HG03280 (cell line): ENCODE data around the gene AOPEP.
"Not testable (repeated sequence)": the region's sequence is repeated elsewhere in the genome, so short reads cannot be mapped to it uniquely, and the experiment has no call there.

Experiments used
- ATAC-seq: cut with Tn5 transposase; IDR thresholded peaks from one replicate; pipeline ENCODE4 v1.9.1; 2021; ENCODE audit warnings: mild to moderate bottlenecking, moderate library complexity; ENCODE audit not compliant: unreplicated experiment

The AOPEP gene

DNA sequence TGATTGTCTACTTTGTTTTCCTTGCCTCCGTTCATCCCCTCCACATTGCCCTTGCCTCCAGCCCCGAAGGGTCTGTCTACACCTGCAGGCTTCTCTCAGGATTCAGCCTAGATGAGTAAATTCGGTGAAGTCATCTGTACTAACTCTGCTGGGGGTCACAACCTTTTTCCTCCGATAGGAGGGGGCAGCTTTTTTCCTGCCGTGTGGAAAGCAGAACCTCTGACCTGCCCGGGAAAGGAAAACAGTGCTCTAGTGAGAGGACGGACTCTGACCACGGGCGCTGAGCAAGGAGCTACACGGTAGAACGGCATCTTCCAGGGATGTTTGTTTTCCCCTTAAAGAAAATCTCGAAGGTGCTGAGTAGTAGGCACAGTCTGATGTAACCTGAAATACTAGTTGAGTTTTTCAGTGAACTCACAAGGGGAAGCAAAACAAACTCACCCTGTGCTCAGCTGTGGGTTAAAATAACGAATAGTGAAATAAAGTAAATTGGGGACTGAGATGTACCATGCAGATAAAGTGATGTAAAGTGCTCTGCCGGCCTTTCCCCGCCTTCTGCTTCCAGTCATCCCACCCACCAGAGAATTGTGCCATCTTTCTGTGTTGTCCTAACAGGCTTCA is 281.8 kb downstream of the AOPEP start:
- no peak for ATAC-seq

- ATAC-seq = no peak
Measured at GRCh38 chr9:95009459-95009858, 283.0 kb downstream of the AOPEP start.

- no peak for ATAC-seq
Measured at GRCh38 chr9:95010431-95010838, 283.9 kb downstream of the AOPEP start.

GRCh38 chr9:95012035-95012708 is 285.7 kb downstream of the AOPEP start:
- ATAC-seq = no peak

GRCh38 chr9:95012902-95013301 is 286.4 kb downstream of the AOPEP start:
- no peak for ATAC-seq

DNA sequence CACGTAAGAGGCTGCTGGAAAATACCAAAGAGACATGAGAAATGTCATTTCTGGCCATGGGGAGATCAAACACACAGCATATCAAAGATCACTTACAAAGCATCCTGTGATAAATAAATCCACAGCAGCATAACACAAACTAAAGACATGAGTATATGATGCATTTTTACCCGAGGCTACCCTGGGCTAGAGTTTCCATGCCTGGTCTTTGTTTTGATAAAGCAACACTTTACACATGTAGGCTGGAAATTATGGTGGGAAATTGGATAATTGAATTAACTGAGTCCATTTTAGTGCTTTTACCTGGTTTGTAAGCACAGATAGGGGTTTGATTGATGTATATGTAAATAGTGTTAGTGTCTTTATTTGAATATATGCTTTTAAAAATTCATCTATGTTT is 288.4 kb downstream of the AOPEP start:
- ATAC-seq = no peak

DNA sequence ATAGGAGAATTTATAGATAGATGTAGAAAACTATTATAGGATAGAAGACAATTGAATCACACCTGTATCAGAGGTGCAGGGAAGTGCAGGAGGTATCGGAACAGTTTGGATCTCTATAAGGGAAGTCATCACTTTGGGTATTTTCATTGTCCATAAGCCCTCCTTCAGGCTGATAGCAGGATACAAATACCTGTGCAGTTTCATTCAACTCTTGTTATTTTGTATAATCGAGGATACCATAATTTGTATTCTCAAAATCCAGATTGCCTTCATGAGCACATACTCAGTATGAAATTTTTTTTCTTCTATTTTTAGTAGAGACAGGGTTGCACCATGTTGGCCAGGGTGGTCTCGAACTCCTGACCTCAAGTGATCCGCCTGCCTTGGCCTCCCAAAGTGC is 289.1 kb downstream of the AOPEP start:
- no peak for ATAC-seq

DNA sequence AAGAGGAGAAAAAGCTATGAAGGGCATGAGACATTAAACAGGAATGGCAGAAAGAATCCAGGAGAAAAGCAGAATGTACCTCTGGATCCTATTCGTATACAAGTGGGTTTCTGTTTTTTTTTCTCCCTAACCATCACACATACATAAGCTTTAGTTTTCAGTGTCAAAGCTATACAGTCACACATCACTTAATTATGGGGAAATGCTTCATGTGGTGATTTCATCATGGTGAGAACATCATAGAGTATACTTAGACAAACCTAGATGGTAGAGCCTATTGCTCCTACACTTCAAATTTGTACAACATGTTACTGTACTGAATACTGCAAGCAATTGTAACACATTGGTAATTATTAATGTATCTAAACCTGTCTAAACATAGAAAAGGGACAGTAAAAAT is 290.6 kb downstream of the AOPEP start:
- no peak for ATAC-seq

DNA sequence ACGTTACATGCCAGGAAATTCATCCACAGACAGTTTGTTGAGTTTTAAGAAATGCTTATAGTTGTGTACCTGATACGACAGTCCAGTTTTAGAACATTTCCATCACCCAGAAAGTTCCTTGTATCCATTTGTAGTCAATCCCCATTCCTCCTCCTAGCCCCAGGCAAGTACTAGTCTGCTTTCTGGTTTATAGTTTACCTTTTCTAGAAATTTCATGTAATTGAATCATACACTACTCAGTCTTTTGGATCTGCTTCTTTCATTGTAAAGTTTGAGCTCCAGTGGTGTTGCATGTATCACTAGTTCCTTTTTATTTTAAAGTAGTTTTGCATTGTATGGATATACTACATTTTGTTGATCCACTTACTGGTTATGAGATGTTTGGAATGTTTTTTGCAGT is 291.2 kb downstream of the AOPEP start:
- no peak for ATAC-seq

- no peak for ATAC-seq
Measured at GRCh38 chr9:95018099-95018936, 291.8 kb downstream of the AOPEP start.

DNA sequence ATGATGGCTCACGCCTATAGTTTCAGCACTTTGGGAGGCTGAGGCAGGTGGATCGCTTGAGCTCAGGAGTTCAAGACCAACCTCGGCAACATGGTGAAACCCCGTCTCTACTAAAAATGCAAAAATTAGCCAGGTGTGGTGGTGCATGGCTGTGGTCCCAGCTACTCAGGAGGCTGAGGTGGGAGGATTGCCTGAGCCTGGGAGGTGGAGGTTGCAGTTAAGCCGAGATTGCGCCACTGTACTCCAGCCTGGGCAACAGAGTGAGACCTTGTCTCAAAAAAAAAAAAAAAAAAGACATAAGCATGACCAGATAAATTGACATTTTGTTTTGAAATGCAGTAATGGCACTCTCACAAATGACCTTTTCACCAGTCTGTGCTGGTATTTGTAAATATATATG is 294.1 kb downstream of the AOPEP start:
- not testable (repeated sequence) for ATAC-seq

- no peak for ATAC-seq
Measured at GRCh38 chr9:95021166-95021886, 294.8 kb downstream of the AOPEP start.

- ATAC-seq = no peak
Measured at GRCh38 chr9:95022657-95023056, 296.2 kb downstream of the AOPEP start.

GRCh38 chr9:95023217-95024003 is 296.9 kb downstream of the AOPEP start:
- no peak for ATAC-seq

DNA sequence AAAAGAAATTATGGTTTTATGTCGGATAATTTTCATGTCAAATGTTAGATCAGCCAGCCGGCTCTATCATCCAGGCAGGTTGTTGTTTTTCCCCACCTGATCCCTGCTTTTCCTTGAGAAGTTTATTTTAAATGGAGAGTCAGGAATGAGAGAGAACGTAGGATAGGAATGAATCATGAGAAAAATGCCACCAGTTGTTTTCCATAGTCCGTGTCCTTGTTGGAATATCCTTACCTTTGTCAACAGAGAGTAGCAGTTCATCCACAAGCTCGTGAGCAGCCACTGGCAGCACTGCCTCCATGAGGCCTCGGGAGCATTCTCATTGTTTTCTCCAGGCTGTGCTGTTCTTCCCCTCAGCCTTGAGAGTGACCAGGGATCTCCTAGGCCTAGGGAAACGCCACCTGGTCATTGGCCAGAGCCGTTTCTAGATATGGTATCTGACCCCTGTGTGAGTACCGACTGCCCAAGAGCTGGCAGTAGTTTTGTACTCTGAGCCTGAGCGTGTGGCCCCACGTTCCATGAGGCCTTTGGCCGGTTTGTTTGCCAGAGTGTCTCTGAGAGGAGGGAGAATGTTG is 297.7 kb downstream of the AOPEP start:
- no peak for ATAC-seq

- ATAC-seq = no peak
Measured at GRCh38 chr9:95025213-95026147, 299.0 kb downstream of the AOPEP start.

- no peak for ATAC-seq
Measured at GRCh38 chr9:95026148-95026524, 299.6 kb downstream of the AOPEP start.

GRCh38 chr9:95027914-95028852 is 301.7 kb downstream of the AOPEP start:
- no peak for ATAC-seq
